GM23248 (cell line): ENCODE data around the gene CDH4.

Experiments
- EZH2 ChIP-seq: fragments of 200-600 bp; sonication (generic); IDR thresholded peaks from 2 replicates; pipeline ENCODE4 v1.6.1; 2018; ENCODE audit warnings: antibody characterized with exemption, mild to moderate bottlenecking; ENCODE audit not compliant: insufficient read depth, poor library complexity, severe bottlenecking
- EZH2phosphoT487 ChIP-seq: fragments of 200-600 bp; sonication (generic); IDR thresholded peaks from 2 replicates; pipeline ENCODE4 v1.6.1; 2018; ENCODE audit warnings: antibody characterized with exemption, moderate library complexity, mild to moderate bottlenecking, low read depth; ENCODE audit not compliant: insufficient read depth

DNA sequence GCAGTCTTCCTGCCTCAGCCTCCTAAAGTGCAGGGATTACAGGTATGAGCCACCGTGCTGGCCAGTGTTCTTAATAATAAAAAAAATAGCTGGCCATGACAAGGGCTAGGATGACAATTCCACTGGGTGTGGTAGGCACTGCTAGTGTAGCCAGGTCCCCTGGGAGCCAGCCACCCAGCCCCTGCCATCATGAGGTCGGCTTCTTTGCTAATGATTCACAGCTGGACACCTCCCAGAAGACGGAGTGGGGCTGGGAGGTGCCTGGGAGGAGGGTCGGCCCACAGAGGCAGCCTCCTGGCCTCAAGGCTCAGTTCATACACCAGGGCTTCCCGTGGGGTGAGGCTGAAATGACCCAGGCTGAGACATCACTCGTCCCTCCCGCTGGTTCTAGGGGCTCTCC, 583.2 kb downstream of the CDH4 start:
- TF ChIP-seq EZH2phosphoT487 (no peak), EZH2 (no peak)
